ENCODE measurements around the gene RBM26.

The RBM26 gene

DNA sequence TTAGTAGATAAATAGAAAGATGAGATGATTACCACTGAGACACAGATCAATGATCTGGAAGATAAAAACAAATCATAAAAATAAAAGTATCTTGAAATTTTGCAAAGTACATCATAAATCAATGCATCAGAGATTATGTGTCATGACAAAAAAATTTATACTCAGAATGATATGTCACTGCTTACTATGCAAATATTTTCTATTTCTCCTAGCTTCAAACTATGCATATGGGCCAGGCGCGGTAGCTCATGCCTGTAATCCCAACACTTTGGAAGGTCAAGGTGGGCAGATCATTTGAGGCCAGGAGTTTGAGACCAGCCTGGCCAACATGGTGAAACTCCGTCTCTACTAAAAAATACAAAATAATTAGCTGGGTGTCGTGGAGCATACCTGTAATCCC, 17.3 kb upstream of the RBM26 start:
- DNase-seq (ENCODE audit: low read depth, low spot score) = no peak

DNA sequence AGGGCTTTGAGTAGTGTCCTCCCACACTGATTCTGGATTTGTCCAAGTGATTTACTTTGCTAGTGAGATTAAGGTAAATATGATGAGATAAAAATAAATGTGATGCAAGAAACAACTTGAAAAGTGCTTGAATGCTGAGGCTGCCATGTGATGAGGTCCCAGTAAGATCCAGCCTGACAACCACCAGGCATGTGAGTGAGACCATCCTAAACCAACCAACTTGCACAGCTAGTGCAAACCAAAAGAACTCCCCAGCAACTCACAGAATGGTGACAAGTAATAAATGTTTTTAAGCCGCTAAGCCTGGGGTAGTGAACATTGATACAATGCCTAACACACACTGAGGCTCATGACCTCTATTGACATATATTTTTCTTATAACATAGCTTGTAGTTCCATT, 13.3 kb upstream of the RBM26 start:
- DNase-seq (ENCODE audit: low read depth, low spot score) = no peak

DNA sequence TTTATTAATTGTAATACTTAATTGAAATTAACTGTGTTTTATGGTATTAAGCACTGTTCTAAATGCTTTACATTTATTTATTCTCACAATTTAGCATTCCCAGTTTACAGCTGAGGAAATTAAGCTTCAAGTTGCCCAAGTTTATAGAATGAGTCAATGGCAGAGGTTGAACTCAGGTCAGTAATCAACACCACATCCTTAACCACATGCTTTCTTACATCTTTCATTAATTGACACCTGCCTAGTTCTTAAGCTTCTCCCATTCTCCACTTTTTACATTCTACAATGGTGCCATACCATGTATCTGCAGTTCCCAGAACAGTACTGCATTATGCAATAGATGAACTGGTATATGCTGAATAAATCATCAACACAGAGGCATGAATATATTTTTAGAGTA, 11.7 kb upstream of the RBM26 start:
- DNase-seq (ENCODE audit: low read depth, low spot score) = no peak

DNA sequence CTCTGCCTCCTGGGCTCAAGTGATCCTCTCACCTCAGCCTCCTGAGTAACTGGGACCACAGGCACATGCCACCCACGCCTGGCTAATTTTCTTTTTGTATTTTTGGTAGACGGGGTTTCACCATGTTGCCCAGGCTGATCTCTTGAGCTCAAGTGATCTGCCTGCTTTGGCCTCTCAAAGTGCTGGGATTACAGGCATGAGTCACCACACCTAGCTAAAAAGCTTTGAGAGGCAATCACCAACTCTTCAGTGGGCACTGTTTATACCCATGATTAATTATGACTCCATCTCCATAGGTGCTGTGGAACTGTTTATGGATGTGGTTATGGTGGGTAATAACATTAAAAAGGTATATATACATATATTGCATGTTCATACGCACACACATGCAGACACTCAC, 7.5 kb upstream of the RBM26 start:
- DNase-seq (ENCODE audit: low read depth, low spot score) = no peak

DNA sequence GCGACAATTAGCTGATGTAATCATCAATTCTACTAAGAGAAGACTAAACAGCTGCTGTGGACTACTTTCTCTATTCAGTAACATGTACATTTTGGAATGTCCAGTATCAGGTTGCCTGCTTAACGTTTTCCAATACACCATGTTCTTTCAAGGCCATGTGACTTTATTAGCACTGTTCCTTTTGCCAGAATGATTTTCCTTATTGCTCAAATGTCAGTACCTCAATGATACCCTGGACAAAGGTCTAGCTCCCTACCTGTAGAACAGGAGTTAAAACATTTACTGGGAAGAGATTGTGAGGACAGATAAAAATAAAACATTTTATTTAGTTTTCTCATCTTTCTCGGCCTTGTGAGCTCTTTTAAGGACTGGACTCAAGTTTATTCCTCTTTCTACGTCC, 3.8 kb upstream of the RBM26 start:
- no peak for DNase-seq (ENCODE audit: low read depth, low spot score)

DNA sequence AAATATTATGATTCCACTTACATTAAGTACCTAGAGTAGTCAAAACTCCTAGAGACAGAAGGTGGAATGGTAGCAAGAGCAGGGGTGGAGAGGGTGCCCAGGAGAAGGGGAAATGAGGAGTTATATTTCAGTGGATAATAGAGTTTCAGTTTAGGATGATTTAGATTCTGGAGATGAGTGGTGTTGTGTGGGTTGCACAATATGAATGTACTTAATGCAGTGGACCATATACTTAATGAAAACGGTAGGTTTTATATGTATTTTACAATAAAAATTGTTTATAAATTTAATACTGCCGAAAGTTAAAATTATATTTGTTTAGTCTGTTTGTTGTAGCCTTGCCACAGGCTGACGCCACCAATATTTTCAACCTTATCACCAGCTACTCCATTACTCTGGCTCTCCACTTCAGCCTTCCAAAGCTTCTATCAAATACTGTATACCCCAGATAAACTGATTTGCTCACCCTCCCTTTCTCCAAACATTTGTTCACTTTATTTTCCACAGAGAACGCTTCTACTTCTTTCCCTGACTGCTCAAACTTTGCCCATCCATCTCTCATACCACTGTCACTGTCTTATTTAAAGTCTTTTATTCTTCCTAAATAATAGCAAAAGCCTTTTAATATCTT, 1.4 kb upstream of the RBM26 start:
- DNase-seq (ENCODE audit: low read depth, low spot score) = no peak

DNA sequence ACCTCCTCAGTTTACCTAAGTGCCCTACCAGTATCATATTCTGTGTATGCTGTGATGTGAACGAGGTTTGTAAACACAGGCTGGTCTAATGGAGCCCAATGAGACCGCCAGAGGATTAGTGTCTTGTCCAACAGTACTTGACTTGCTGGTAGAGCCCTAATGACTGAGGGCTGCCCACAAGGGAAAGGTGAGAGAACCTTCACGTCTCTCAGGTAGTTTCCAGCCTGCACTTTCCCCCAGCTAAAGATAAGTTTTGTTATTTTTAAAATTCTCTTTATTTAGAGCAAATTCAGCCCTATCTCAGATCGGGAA, 498 bp upstream of the RBM26 start:
- DNase-seq (ENCODE audit: low read depth, low spot score) = no peak

DNA sequence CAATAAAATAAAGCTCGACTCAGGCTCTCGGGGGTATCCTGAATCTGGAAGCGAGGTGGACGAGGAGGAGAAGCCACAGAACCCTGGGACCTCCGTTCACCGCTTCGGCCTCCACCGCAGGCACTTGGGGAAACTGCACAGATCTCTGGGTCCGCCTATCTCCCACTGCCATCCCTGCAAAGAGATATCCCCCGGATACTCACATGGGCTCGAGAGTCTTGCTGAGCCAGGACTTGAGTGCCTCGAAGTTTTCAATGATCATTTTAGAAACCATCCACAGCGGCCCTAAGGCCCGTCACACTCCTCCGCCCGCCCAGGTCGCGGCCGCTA, 589 bp downstream of the RBM26 start:
- DNase-seq (ENCODE audit: low read depth, low spot score) = no peak

DNA sequence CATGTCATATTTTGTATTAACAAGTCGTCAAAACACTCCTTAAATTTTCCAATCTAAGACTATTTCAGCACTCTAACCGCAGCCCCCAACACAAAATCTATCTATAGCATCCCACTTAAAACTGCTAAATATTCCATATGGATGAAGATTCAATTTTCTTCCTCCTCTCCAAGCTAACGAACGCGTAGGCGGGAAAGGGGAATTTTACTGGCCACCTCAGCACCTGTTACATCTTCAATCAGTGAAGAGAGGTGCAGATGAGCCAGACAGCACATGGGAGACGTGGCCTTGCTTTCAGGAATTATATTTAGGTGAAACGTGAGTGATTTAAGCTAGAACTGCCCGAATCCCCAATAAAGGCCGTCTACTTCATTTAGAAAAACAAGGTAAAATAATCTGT, 1.1 kb downstream of the RBM26 start:
- DNase-seq (ENCODE audit: low read depth, low spot score) = no peak

DNA sequence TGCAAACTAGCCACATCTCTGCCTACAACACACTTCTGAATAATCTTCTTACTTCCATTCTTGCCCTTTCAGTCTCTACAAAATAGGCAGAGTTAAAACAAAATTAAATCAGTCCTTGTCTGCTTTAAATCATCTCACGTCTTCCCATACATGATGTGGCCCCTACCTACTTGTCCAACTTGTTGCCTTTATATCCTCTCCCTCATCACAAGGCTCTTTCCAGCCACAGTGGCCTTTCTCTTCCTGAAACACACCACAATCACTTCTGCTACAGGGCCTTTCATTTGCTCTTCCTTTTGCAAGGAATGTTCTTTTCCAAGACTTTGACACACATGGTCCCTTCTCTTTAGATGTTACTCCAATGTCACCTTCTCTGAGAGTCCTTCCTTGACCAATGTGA, 1.7 kb downstream of the RBM26 start:
- no peak for DNase-seq (ENCODE audit: low read depth, low spot score)

DNA sequence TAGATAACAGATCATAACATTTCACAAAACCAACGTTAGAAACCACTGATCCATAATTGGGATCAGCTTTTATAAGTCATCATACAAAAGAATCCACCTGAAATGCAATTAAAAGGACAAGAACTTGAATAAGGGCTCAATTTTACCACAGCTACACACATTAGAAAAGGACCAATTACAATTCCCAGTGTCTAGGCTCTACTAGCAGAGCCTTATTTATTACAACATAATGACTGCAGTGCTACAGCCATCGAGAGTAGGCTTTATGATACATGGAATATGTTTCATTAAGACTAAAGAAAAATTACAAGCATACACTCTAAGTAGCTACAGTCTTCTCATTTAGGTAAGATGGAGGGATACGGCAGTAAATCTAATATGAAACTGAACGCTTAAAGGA, 2.9 kb downstream of the RBM26 start:
- no peak for DNase-seq (ENCODE audit: low read depth, low spot score)

DNA sequence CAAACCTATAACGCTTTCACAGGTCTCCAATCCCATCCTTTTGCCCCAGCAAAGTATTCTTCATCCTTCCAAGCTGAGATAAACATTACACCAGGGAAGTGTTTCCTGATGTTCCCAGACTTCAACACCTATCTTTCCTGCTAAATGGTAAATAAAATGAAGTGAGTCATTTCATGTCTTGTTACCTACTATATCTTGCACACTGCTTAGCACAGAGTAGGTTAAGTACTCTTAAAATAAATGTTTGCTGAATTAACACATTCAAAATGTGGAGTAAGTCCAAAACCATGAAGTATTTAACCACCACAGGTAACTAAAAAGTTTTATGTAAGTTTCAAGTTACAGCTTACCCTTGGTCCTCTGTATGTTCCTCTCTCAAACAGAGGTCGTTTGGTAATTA, 3.4 kb downstream of the RBM26 start:
- no peak for DNase-seq (ENCODE audit: low read depth, low spot score)

DNA sequence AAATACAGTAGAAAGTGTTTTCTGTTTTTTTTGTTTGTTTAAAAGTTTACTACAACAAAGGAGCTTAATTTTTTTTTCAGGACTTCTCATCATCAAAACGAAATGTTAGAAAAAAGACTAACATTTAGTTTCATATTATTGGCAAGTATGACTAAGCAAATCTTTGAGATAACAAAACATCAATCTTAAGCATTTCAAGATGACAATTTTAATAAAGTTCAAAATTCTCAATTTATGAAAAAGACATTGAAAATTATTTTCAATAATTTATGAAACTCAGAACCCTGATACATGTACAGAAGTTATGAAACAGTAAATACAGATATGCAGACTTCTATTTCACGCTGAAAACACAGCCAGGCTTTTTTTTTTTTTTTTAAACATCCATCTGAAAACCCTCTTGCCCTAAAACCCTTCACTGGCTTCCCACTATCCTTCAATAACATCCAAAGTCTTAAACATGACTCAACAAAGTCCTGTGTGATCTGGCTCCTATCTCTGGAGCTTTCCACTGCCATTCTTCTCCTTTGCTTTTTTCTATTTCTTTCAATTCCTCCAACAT, 3.9 kb downstream of the RBM26 start:
- no peak for DNase-seq (ENCODE audit: low read depth, low spot score)

DNA sequence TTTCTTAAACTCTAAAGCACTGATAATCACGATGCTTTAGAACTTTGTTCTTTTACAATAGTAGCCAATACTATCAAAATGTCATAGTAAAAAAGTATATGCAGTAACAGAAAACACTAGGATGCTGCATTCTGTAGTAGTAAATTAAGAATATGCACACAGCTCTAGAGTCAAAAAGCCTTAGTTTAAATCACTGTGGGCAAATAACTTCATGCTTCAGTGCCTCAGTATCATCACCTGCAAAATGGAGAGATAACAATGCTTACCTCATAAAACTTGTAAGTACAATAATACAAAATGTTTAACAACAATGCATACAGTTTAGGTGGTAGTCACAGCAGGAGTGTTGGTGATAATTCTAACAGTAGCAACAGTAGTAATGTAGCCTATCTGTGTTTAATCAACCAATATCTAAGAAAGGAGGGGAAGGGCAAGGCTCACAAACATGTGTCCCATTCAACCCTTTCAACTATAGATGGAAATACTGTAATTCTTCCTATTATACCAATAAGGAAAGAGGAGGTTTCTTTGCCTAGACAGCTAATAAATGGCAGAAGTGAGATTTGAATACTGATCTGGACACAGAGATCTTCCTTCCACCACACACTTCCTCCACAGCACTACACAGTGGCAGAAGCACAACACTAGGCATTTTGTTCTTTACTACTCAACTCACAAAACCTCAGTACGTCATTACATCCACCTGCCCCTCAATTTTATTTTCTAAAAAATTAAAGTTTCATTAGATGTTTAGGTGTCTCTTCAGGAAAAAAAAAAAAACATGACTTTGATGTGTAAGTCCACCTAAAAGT, 4.6 kb downstream of the RBM26 start:
- no peak for DNase-seq (ENCODE audit: low read depth, low spot score)

DNA sequence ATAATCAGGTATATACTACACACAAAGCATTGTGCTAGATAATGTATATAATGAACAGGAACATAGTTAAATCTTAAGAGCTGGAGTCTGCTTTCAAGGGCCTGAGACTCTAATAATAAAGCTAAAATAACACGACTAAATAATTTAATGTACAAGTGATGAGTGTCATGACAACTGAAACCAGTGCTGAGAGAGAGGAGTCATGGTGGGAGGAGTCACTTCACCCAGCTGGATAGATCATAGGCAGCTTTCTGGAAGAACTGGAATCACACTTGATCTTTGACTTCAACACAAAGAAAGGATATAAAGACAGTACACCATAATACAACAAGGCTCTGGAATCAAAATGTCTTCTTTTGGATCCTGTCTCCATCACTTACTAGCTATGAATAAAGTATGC, 7.1 kb downstream of the RBM26 start:
- DNase-seq (ENCODE audit: low read depth, low spot score) = no peak

DNA sequence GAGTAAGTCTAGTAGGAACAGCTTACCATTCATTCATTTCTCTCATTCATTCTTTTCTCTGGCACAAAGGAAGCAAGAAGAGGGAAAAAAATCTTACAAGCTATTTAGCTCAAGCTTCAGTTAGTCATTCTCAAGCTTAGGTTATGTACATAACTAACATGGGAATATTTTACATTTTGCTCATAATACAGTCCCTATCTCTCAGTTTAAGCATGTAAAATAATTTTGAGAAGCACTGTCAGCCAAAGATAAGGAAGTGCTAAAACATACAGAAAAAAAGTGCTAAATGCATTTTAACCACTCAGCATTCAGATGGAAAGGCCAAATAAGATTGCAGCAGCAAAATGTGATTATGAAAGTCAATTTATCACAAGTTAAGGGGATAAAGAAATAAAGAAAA, 7.9 kb downstream of the RBM26 start:
- DNase-seq (ENCODE audit: low read depth, low spot score) = no peak

DNA sequence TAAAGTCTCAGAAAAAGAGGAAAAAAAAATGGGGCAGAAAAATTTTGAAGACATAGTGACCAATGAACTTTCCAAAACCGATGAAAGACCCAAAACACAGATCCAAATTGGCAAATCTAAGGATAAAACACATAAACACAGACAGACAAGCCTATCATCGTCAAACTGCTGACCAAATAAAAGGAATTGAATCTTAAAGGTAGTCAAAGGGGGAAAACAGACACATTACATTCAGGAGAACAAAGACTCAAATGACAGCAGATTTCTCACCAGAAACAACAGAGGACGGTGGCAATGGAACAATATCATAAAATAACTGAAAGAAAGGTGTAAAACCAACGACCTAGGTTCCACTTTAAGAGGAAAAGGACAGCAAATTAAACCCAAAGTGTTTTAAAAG, 10.2 kb downstream of the RBM26 start:
- no peak for DNase-seq (ENCODE audit: low read depth, low spot score)

DNA sequence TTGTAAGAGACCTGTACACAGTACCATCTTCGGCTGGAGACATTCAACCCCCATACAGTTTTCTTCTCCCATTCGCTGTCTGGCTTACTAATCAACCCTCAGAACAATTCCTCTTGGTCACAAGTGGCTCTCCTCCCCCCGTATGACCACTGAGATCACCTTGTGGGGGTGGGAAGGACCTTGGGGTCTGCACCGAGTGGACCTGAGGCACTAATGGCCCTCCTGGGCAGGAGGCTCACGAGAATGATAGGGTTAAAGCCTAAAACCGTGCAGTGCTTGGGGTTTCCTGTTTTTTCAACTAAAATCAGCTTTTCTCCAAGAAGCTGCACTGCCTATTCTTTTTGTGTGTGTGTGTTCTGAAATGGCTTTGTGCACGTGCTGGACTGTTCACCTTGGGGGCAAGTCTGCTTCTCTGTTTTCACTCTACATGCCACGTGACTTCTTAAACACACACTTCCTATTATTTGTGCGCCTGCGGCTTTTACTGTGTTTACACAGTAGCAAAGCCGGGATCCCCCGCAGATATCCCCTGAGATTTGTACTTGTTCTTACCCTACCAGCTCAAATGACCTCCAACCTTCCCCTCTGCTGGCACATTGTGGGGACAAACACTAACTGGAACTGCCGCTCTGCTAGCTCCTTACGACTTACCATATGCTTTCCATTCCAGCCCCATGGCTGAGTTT, 12.3 kb downstream of the RBM26 start:
- DNase-seq (ENCODE audit: low read depth, low spot score) = no peak

DNA sequence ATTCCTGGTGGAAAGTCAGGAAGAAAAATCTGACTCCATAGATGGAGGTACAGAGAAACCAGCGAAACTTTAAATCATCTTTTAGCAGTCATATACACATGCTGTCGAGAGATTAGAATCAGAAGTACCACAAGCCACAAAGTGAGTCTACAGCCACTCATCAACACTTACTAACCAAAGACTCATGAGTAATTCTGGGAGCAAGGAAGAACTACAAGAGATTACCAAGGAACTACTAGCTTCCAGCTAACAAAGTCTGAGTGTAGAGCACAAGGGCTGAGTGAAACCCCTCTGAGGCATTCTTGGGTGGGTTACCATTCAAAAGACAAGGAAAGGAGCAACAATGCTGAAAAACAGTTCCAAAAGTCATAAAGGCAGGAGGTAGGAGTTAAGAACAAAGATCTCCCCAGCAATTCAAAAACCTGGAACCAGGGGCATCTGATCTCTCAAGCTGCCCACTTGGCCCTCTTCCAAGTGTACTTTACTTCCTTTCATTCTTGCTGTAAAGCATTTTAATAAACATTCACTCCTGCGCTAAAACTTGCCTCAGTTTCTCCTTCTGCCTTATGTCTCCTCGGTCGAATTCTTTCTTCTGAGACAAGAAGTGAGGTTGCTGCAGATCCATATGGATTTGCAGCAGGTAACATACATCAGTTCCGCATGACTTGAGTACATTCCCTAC, 13.0 kb downstream of the RBM26 start:
- DNase-seq (ENCODE audit: low read depth, low spot score) = no peak

DNA sequence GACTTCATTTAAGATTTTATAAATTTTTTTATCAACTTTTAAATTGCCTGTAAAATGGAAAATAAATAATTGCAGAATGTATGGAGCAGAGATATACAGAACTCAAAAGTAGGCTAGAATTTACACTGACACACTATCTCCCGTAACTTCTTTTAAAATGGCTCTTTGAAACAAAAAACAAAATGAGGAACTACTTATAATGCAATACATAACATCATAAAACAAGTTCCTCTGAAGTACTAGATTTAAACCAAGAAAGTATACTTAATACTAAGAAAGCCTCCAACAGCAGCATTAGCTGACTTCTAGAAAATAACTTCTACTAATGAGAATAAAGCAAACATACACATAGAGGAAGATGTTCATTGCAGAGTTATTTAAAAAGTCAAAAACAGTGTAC, 17.0 kb downstream of the RBM26 start:
- no peak for DNase-seq (ENCODE audit: low read depth, low spot score)

DNA sequence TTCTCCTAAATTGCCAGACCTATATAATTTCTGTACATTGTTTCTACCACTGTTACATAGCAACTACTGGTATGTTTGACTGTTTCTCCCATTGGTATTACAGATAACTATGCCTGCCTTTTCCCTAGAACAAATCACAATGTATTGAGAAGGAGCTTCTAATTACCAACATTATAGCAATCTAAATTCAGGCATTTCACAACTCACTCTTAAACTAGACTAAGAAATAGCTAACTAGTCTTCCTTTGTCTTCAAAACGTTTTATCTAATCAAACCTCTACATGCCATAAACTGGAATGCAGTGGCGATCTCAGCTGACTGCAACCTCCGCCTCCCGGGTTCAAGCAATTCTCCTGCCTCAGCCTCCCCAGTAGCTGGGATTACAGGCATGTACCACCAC, 18.2 kb downstream of the RBM26 start:
- DNase-seq (ENCODE audit: low read depth, low spot score) = no peak

DNA sequence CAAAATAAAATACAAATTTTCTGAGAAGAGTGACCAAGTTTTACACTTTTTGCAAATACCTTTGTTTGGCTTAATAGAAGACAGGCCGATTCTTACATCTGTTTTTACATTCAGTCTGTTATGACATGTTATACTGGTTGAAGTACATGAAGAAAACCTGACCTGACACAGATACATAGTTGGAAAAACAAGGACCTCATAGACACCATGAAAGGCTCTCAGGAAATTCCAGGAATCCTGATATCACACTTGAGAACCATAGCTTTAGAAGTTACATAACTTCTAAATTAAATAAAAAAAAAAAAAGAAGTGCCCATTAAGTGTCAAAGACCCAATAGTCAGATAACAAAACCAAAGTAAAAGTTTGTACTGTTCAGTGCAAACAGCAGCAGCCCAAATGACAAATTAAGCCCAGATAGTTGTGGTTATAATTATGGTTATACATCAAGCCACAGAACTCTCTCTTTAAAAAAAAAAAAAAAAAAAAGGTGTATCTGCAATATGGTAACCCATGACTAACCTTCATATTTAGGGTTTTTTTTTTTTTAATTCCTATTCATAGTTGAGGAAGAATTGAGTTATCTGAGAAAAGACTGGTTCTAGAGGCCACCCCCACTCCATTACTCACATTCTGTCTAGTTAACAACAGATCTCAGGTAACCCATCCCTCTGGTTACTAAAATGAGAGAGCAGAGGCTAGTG, 19.8 kb downstream of the RBM26 start:
- no peak for DNase-seq (ENCODE audit: low read depth, low spot score)

All from iPS DF 19.7 (cell line).